Gastroesophageal sphincter (tissue), 4 donors: ENCODE results near the gene PATJ. TPM values are rescaled to one million over a fixed set of nuclear protein-coding genes. Genes with fewer than 3 reads are reported as not detected.

Experiments
- ATAC-seq: fragments of 150-250 bp; one replicate; pipeline ENCODE4 v1.9.1; 2016; ENCODE audit warnings: mild to moderate bottlenecking, moderate library complexity
- H3K27ac ChIP-seq, 4 donors: fragments of 200-600 bp; sonication (generic) in 3 of 4; 1 replicate in 3 of 4; 2 replicates in 1 of 4; pipeline ENCODE4 v1.5.1; 2016 to 2019
- H3K27me3 ChIP-seq: fragments of 200-600 bp; sonication (generic); one replicate; pipeline ENCODE4 v1.5.1; 2019
- H3K36me3 ChIP-seq, 2 donors: fragments of 200-600 bp; sonication (generic); one replicate each; pipeline ENCODE4 v1.5.1; 2019; ENCODE audit warnings: control low read depth in 1 of 2
- H3K4me1 ChIP-seq, 3 donors: fragments of 200-600 bp; sonication (generic); 1 replicate in 2 of 3; 2 replicates in 1 of 3; pipeline ENCODE4 v1.5.1; 2016 to 2019; ENCODE audit warnings: control low read depth in 2 of 3
- H3K4me3 ChIP-seq, 2 donors: fragments of 200-600 bp; sonication (generic); one replicate each; pipeline ENCODE4 v1.5.1; 2019; ENCODE audit warnings: mild to moderate bottlenecking in 1 of 2, moderate library complexity in 1 of 2
- H3K9me3 ChIP-seq, 3 donors: fragments of 200-600 bp; sonication (generic); one replicate each; pipeline ENCODE4 v1.5.1; 2017 to 2019; ENCODE audit warnings: control low read depth in 2 of 3
- CTCF ChIP-seq, 4 experiments: fragments of 200-600 bp in 2 of 4; fragments of 450-650 bp in 2 of 4; sonication (generic) in 1 of 4; IDR thresholded peaks; one replicate each; pipeline ENCODE4 v1.5.1; 2017 to 2019; ENCODE audit warnings: antibody characterized with exemption in 4 of 4, mild to moderate bottlenecking in 2 of 4, moderate library complexity in 2 of 4
- EP300 ChIP-seq: sonication (generic); formaldehyde crosslinking; IDR thresholded peaks from one replicate; pipeline ENCODE4 v1.6.1; 2017; ENCODE audit warnings: antibody characterized with exemption, mild to moderate bottlenecking
- POLR2A ChIP-seq, 2 donors: fragments of 450-650 bp; IDR thresholded peaks; one replicate each; pipeline ENCODE4 v1.6.1; 2017; ENCODE audit warnings: antibody characterized with exemption in 2 of 2, mild to moderate bottlenecking in 2 of 2, moderate library complexity in 1 of 2
- POLR2AphosphoS5 ChIP-seq: sonication (generic); formaldehyde crosslinking; IDR thresholded peaks from one replicate; pipeline ENCODE4 v1.6.1; 2017; ENCODE audit warnings: antibody characterized with exemption
- WGBS, 2 donors: methylation state at CpG; one replicate each; pipeline ENCODE4 v1.1.5; 2018; ENCODE audit warnings: low coverage in 1 of 2; 5-methylcytosine and 5-hydroxymethylcytosine counted together
- total RNA-seq, 4 donors: library from RNA; depleted of rRNA; stranded (reverse); fragments of >200 nt; gene quantifications; one replicate each; pipeline ENCODE4 v1.1.0, GENCODE V29; 2016

Gene PATJ
- total RNA-seq, 4 donors from 2014 or later = 34.8 to 59.0 (median 37.1) TPM

- H3K27me3 ChIP-seq = no peaks in the 10 kb centered on the region
- H3K36me3 ChIP-seq = no peaks in the 10 kb centered on the region
- H3K9me3 ChIP-seq = no peaks in the 10 kb centered on the region
- H3K4me3 ChIP-seq = no peak overlapping the region
- 80 to 83% methylated on average over 1 of the region's 1 CpG for WGBS, 2 donors
- no peak for ATAC-seq
- peaks cover 0 to 2% (median 0%) of the 10 kb centered on the region in 3 donors for H3K4me1 ChIP-seq
- TF ChIP-seq EP300 (no peak), POLR2A (IDR thresholded peaks at IDR 0.05) (no peak), POLR2AphosphoS5 (no peak), CTCF (IDR thresholded peaks at IDR 0.05) (no peak)
- no peak overlapping the region for H3K27ac ChIP-seq
Observed at GRCh38 chr1:61752921-61753389, 10.7 kb downstream of the PATJ start.

DNA sequence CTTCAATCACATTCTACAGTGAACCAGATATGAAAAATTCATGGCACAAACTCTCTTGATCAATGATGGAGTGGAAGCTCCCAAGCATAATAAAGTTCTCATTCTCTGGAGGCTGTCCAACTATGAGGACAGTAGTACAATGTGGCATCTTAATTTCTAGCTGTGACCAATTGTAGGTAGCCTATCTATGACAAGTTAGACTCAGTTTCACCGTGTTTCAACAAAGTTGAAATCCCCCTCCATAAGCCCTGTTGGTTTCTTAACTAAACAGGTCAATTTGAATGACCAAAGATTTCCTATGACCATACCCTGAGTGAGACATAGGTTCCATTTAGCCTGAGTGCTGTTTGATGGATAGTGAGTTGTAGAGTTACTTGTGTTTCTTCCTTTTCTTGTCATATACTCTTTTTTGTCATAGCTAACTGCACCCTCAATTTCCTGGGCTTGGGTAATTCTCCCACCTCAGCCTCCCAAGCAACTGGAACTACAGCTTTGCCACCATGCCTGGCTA lies 11.8 kb downstream of the PATJ start:
- no peak overlapping the region for H3K4me3 ChIP-seq
- H3K27ac ChIP-seq = no peak overlapping the region
- TF ChIP-seq CTCF (IDR thresholded peaks at IDR 0.05) (no peak), EP300 (no peak), POLR2AphosphoS5 (no peak)
- ATAC-seq = no peak
- H3K27me3 ChIP-seq = no peaks in the 10 kb centered on the region
- 75 to 82% methylated on average over 1 of the region's 1 CpG for WGBS, 2 donors
- no peaks in the 10 kb centered on the region for H3K9me3 ChIP-seq
- no peaks in the 10 kb centered on the region for H3K36me3 ChIP-seq
- H3K4me1 ChIP-seq = no peaks in the 10 kb centered on the region

GRCh38 chr1:61754545-61754944 lies 12.3 kb downstream of the PATJ start:
- no peaks in the 10 kb centered on the region for H3K9me3 ChIP-seq
- H3K36me3 ChIP-seq = no peaks in the 10 kb centered on the region
- H3K4me3 ChIP-seq = no peak overlapping the region
- H3K27me3 ChIP-seq = no peaks in the 10 kb centered on the region
- H3K27ac ChIP-seq = no peak overlapping the region
- WGBS, 2 donors = 88 to 100% methylated on average over 3 to 4 of the region's 4 CpGs
- no peak for ATAC-seq
- no peak for TF ChIP-seq CTCF (IDR thresholded peaks at IDR 0.05)
- TF ChIP-seq EP300 = no peak
- no peak for TF ChIP-seq POLR2A (IDR thresholded peaks at IDR 0.05)
- no peak for TF ChIP-seq POLR2AphosphoS5
- H3K4me1 ChIP-seq = no peaks in the 10 kb centered on the region

GRCh38 chr1:61756773-61757172 lies 14.5 kb downstream of the PATJ start:
- H3K27ac ChIP-seq = no peak overlapping the region
- no peaks in the 10 kb centered on the region for H3K4me1 ChIP-seq
- no peaks in the 10 kb centered on the region for H3K27me3 ChIP-seq
- no peak for TF ChIP-seq EP300
- no peak for TF ChIP-seq CTCF (IDR thresholded peaks at IDR 0.05)
- TF ChIP-seq POLR2A (IDR thresholded peaks at IDR 0.05) = no peak
- TF ChIP-seq POLR2AphosphoS5 = no peak
- 58 to 83% methylated on average over 2 of the region's 3 CpGs for WGBS, 2 donors
- no peaks in the 10 kb centered on the region for H3K36me3 ChIP-seq
- H3K4me3 ChIP-seq = no peak overlapping the region
- no peak for ATAC-seq
- H3K9me3 ChIP-seq = no peaks in the 10 kb centered on the region

DNA sequence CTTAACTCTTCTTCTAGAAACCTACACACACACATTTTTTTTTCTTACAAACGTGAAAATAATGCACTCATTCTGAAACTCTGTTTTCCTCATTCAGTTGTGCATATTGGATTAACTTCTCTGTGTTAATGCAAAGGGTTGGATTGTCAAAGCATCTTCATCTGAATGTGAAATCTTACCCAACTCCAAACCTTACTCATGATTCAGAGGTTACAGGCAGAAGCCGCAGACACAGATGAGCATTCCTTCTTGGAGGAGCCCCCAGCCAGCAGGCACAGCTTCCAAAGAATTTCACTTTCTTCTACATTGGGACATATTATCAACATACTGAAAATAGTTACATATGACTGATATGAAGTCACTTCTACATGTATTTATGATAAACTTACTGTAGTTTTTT lies 15.7 kb downstream of the PATJ start:
- Histone ChIP-seq H3K27ac (no peak overlapping the region), H3K36me3 (peaks cover 0 to 3% of the 10 kb centered on the region in 2 donors)
- ATAC-seq = peak; percentile 62

More for the DNA sequence above, 15.7 kb downstream of the PATJ start:
- WGBS, 2 donors = 67 to 88% methylated on average over 1 to 2 of the region's 2 CpGs
- Histone ChIP-seq H3K4me3 (no peak overlapping the region), H3K9me3 (no peaks in the 10 kb centered on the region), H3K27me3 (no peaks in the 10 kb centered on the region), H3K4me1 (no peaks in the 10 kb centered on the region)
- TF ChIP-seq POLR2A (IDR thresholded peaks at IDR 0.05) (no peak), EP300 (no peak), POLR2AphosphoS5 (no peak), CTCF (IDR thresholded peaks at IDR 0.05) (no peak)
